Neural cell (in vitro differentiated cells): ENCODE results near the gene CIZ1.

ENCODE experiments used
- EP300 ChIP-seq: fragments of 450-650 bp; conservative IDR thresholded peaks from 2 replicates; pipeline ENCODE4 v1.6.1; 2014; ENCODE audit warnings: antibody characterized with exemption, mild to moderate bottlenecking, moderate library complexity; ENCODE audit not compliant: poor library complexity, severe bottlenecking
- RAD21 ChIP-seq: fragments of 450-650 bp; conservative IDR thresholded peaks from 2 replicates; pipeline ENCODE4 v1.6.1; 2014; ENCODE audit warnings: antibody characterized with exemption, mild to moderate bottlenecking, moderate library complexity
- SMC3 ChIP-seq: fragments of 450-650 bp; conservative IDR thresholded peaks from 2 replicates; pipeline ENCODE4 v1.6.1; 2014; ENCODE audit warnings: antibody characterized with exemption, mild to moderate bottlenecking, moderate library complexity; ENCODE audit not compliant: poor library complexity
- TAF1 ChIP-seq: IDR thresholded peaks from 2 replicates; pipeline ENCODE4 v1.6.1; 2012; ENCODE audit warnings: low read depth
- TF ChIP-seq, protein P1 (sequence below): fragments of 450-650 bp; IDR thresholded peaks from 2 replicates; pipeline ENCODE4 v1.5.1; 2014; ENCODE audit warnings: antibody characterized with exemption, mild to moderate bottlenecking, moderate library complexity; ENCODE audit not compliant: poor library complexity, severe bottlenecking

DNA sequence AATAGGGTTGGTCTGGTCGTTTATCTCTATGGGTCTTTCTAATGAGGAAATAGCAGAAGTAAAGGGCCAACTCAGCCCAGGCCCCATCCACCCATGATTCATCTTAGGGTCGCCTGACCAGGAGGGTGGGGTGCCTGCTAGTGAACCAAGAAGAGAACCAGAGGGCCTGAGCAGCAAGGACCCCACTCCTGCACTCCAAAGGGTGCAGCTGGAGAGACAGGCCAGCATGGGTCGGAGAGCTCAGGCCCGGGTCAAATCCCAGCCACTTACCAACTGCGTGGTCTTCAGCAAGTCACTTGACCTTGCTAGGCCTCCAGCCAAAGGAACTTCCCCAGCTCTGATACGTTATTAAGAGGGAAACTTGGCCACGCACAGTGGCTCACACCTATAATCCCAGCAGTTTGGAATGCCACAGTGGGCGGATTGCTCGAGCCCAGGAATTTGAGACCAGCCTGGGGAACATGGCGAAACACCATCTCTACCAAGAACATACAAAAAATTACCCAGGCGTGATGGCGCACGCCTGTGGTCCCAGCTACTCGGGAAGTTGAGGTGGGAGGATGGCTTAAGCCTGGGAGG, 27.0 kb downstream of the CIZ1 start:
- TF ChIP-seq, protein P1, sequence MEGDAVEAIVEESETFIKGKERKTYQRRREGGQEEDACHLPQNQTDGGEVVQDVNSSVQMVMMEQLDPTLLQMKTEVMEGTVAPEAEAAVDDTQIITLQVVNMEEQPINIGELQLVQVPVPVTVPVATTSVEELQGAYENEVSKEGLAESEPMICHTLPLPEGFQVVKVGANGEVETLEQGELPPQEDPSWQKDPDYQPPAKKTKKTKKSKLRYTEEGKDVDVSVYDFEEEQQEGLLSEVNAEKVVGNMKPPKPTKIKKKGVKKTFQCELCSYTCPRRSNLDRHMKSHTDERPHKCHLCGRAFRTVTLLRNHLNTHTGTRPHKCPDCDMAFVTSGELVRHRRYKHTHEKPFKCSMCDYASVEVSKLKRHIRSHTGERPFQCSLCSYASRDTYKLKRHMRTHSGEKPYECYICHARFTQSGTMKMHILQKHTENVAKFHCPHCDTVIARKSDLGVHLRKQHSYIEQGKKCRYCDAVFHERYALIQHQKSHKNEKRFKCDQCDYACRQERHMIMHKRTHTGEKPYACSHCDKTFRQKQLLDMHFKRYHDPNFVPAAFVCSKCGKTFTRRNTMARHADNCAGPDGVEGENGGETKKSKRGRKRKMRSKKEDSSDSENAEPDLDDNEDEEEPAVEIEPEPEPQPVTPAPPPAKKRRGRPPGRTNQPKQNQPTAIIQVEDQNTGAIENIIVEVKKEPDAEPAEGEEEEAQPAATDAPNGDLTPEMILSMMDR: no peak
- TF ChIP-seq EP300 (no peak), TAF1 (no peak), SMC3 (no peak), RAD21 (no peak)
